Fibroblast of pulmonary artery (primary cell): ENCODE measurements around the gene TPST2.

Source experiments
- DNase-seq: peaks from one replicate; pipeline ENCODE4 v3.0.0-alpha.2; 2010; ENCODE audit warnings: low read depth
- H3K4me3 ChIP-seq: replicated peaks from 2 replicates; pipeline ENCODE4 v1.5.1; 2011; ENCODE audit warnings: low read depth, mild to moderate bottlenecking, control low read depth, low read length, moderate library complexity
- TF ChIP-seq, protein P1 (sequence below): IDR thresholded peaks from 2 replicates; pipeline ENCODE4 v1.5.1; 2011; ENCODE audit warnings: mild to moderate bottlenecking, control low read depth, low read length, inconsistent platforms; ENCODE audit errors: missing control alignments

TPST2 gene

GRCh38 chr22:26558248-26558895, 31.6 kb downstream of the TPST2 start:
- peak; percentile 10 for DNase-seq
- TF ChIP-seq, protein P1, sequence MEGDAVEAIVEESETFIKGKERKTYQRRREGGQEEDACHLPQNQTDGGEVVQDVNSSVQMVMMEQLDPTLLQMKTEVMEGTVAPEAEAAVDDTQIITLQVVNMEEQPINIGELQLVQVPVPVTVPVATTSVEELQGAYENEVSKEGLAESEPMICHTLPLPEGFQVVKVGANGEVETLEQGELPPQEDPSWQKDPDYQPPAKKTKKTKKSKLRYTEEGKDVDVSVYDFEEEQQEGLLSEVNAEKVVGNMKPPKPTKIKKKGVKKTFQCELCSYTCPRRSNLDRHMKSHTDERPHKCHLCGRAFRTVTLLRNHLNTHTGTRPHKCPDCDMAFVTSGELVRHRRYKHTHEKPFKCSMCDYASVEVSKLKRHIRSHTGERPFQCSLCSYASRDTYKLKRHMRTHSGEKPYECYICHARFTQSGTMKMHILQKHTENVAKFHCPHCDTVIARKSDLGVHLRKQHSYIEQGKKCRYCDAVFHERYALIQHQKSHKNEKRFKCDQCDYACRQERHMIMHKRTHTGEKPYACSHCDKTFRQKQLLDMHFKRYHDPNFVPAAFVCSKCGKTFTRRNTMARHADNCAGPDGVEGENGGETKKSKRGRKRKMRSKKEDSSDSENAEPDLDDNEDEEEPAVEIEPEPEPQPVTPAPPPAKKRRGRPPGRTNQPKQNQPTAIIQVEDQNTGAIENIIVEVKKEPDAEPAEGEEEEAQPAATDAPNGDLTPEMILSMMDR: no peak
- H3K4me3 ChIP-seq: no peak overlapping the region

- H3K4me3 ChIP-seq: no peak overlapping the region
- TF ChIP-seq, protein P1: no peak
- no peak for DNase-seq
These were observed 33.0 kb downstream of the TPST2 start for GRCh38 chr22:26556904-26557303.

DNA sequence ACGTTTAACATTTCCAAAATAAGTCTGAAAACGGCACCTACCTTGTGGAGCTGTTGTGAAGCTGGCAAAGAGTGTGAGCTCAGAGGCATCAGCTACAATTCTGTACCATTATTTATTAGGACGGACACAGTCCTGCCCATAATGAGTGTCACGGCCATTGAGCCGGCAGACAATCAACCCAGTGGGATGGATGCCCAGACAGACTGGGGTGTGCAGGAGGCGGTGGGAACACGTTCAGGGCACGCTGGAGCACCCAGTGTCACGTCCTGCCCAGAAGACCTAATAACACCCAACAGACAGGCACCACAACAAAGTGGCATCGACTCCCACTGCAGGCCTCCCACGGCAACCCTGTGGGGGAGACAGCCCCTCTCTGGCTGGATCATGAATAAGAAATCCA, 34.5 kb downstream of the TPST2 start:
- DNase-seq: no peak
- TF ChIP-seq, protein P1: no peak
- H3K4me3 ChIP-seq: no peak overlapping the region

- TF ChIP-seq, protein P1: no peak
- DNase-seq: no peak
- no peak overlapping the region for H3K4me3 ChIP-seq
These were observed 35.0 kb downstream of the TPST2 start for GRCh38 chr22:26554956-26555355.

- TF ChIP-seq, protein P1: no peak
- DNase-seq: peak; percentile 83
- H3K4me3 ChIP-seq: peak overlapping the region; percentile 22
These were observed 36.7 kb downstream of the TPST2 start for GRCh38 chr22:26553056-26553752.

DNA sequence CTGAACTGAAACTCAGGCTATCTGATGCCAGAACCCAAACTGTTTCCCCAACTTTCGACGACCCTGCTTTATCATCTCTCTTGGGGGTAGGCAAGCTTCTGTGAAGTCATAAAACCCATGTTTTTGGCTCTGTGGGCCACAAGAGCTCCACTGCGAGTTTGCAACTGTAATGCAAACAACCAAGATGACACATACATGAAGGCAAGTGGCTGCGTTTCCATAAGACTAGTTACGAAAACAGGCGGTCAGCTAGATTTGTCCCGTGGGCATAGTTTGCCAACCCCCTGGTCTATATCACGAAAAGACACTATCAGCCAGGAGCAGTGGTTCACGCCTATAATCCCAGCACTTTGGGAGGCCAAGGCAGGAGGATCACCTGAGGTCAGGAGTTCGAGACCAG, 37.5 kb downstream of the TPST2 start:
- peak; percentile 13 for DNase-seq
- TF ChIP-seq, protein P1: no peak
- H3K4me3 ChIP-seq: no peak overlapping the region
